Measurements from ENCODE around the gene MCM9.
"Not testable (repeated sequence)": the region's sequence is repeated elsewhere in the genome, so short reads cannot be mapped to it uniquely, and the experiment has no call there.

The MCM9 gene

GRCh38 chr6:118860363-118860762, 74.6 kb downstream of the MCM9 start:
- no peak for DNase-seq

- DNase-seq = no peak
These were observed 75.4 kb downstream of the MCM9 start for GRCh38 chr6:118859517-118860064.

GRCh38 chr6:118856301-118856700, 78.7 kb downstream of the MCM9 start:
- no peak for DNase-seq

- DNase-seq = no peak
These were observed 81.6 kb downstream of the MCM9 start for GRCh38 chr6:118853408-118853807.

GRCh38 chr6:118844915-118845314, 90.0 kb downstream of the MCM9 start:
- no peak for DNase-seq

GRCh38 chr6:118843685-118844390, 91.1 kb downstream of the MCM9 start:
- DNase-seq = no peak

- no peak for DNase-seq
These were observed 104.3 kb downstream of the MCM9 start for GRCh38 chr6:118830691-118831090.

- no peak for DNase-seq
These were observed 105.0 kb downstream of the MCM9 start for GRCh38 chr6:118829817-118830478.

- DNase-seq = no peak
These were observed 108.9 kb downstream of the MCM9 start for GRCh38 chr6:118826096-118826495.

- DNase-seq = no peak
These were observed 109.3 kb downstream of the MCM9 start for GRCh38 chr6:118825661-118826060.

- DNase-seq = no peak
These were observed 119.5 kb downstream of the MCM9 start for GRCh38 chr6:118815495-118815894.

- DNase-seq = no peak
These were observed 121.2 kb downstream of the MCM9 start for GRCh38 chr6:118813775-118814174.

- no peak for DNase-seq
These were observed 122.0 kb downstream of the MCM9 start for GRCh38 chr6:118812970-118813369.

- DNase-seq = no peak
These were observed 124.4 kb downstream of the MCM9 start for GRCh38 chr6:118810420-118811027.

- no peak for DNase-seq
These were observed 125.9 kb downstream of the MCM9 start for GRCh38 chr6:118808793-118809638.

- DNase-seq = no peak
These were observed 130.9 kb downstream of the MCM9 start for GRCh38 chr6:118804091-118804490.

- no peak for DNase-seq
These were observed 133.7 kb downstream of the MCM9 start for GRCh38 chr6:118801257-118801656.

GRCh38 chr6:118800394-118801071, 134.4 kb downstream of the MCM9 start:
- peak; percentile 44 to 73 for DNase-seq

- no peak for DNase-seq
These were observed 135.1 kb downstream of the MCM9 start for GRCh38 chr6:118799826-118800225.

- not testable (repeated sequence) for DNase-seq
These were observed 138.4 kb downstream of the MCM9 start for GRCh38 chr6:118796548-118796947.

GRCh38 chr6:118791499-118791898, 143.5 kb downstream of the MCM9 start:
- no peak for DNase-seq

- DNase-seq = no peak
These were observed 145.0 kb downstream of the MCM9 start for GRCh38 chr6:118789954-118790353.

Measured in cerebellar nuclear complex (tissue), 1 donor.